BLaER1 treated with 17β-estradiol and CSF1 and Interleukin-3, amounts not matched to agents 10 nM and 100 nM (cell line): ENCODE results near the gene GALP.
"Not testable (repeated sequence)": the region's sequence is repeated elsewhere in the genome, so short reads cannot be mapped to it uniquely, and the experiment has no call there.

Experiments
- H3K27ac ChIP-seq, 11 experiments: shearing (Covaris generic); formaldehyde crosslinking; 2 replicates each; pipeline ENCODE4 v1.8.1; 2022
- H3K27me3 ChIP-seq, 11 experiments: shearing (Covaris generic); formaldehyde crosslinking; 2 replicates each; pipeline ENCODE4 v1.8.1; 2022
- H3K36me3 ChIP-seq, 11 experiments: shearing (Covaris generic); formaldehyde crosslinking; 2 replicates each; pipeline ENCODE4 v1.8.1; 2022
- H3K4me1 ChIP-seq, 10 experiments: shearing (Covaris generic); formaldehyde crosslinking; 2 replicates each; pipeline ENCODE4 v1.8.1; 2022
- H3K4me2 ChIP-seq, 11 experiments: shearing (Covaris generic); formaldehyde crosslinking; 2 replicates each; pipeline ENCODE4 v1.8.1; 2022
- H3K4me3 ChIP-seq, 10 experiments: shearing (Covaris generic); formaldehyde crosslinking; 2 replicates each; pipeline ENCODE4 v1.8.1; 2022
- H3K9ac ChIP-seq, 11 experiments: shearing (Covaris generic); formaldehyde crosslinking; 2 replicates each; pipeline ENCODE4 v1.8.1; 2022
- H3K9me3 ChIP-seq, 11 experiments: shearing (Covaris generic); formaldehyde crosslinking; replicated peaks in 1 of 11; 2 replicates each; pipeline ENCODE4 v1.8.1; 2022
- H4K20me1 ChIP-seq, 11 experiments: shearing (Covaris generic); formaldehyde crosslinking; 2 replicates each; pipeline ENCODE4 v1.8.1; 2022
- Cebpa-rat ChIP-seq, 11 experiments: shearing (Covaris generic); IDR thresholded peaks; 2 replicates each; pipeline ENCODE4 v1.8.1; 2022

The GALP gene

DNA sequence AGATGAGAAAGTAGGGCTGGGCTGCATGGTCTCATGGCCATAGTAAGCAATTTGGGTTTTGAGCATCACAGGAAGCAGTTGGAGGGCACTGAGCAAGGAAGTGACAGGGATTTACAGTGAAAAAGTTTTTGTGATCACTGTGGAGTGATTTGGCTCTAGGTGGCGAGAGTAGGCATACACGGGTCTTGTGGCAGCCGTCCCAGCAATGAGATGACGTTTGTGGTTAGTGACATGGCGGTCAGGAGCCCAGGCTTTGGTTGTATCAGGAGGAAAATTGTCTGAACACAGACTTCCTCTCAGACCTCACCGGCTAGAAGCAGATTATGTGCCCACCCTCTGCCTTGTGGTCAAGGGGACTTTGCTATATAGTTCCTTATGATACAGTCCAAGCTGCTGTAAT is 31.4 kb upstream of the GALP start:
- TF ChIP-seq Cebpa-rat (IDR thresholded peaks at IDR 0.05): no peak
- H4K20me1 ChIP-seq: peaks cover 0 to 66% (median 31%) of the 10 kb centered on the region in 11 experiments; a peak in 16 of 22 replicates
- peaks cover 31 to 55% (median 40%) of the 10 kb centered on the region in 11 experiments for H3K36me3 ChIP-seq
- H3K4me2 ChIP-seq: peak overlapping the region; percentile 78 to 94 (median 85)
- peak overlapping the region; percentile 18 to 75 (median 61); a peak in 21 of 22 replicates for H3K27ac ChIP-seq
- H3K9ac ChIP-seq: peak overlapping the region; percentile 7 to 81 (median 50); a peak in 16 of 22 replicates
- H3K9me3 ChIP-seq: no peaks in the 10 kb centered on the region
- peaks cover 42 to 49% (median 46%) of the 10 kb centered on the region in 10 experiments for H3K4me1 ChIP-seq
- 0 out of 20 replicates have a peak overlapping the region, but pooled peaks of 1 of the 10 experiments have one; percentile 14 for H3K4me3 ChIP-seq
- no peaks in the 10 kb centered on the region for H3K27me3 ChIP-seq

DNA sequence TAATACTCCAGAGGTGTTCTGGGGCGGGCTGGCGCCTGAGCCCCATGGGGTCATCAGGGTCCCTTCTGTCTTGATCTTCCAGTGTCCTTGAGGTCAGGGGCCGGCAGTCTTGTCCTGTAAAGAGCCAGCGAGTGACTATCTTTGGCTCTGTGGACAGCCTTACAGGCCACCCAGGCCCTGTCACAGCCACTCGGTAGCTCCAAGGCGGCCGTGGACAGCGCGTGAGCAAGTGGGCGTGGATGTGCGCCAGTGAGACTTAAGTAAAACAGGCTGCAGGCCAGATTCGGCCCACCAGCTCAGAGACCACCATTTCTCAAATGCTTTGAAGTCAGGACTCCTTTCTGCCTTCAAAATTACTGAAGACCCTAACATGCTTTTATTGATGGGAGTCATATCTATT is 31.0 kb upstream of the GALP start:
- H4K20me1 ChIP-seq: peaks cover 0 to 69% (median 31%) of the 10 kb centered on the region in 11 experiments; a peak in 18 of 22 replicates
- no peaks in the 10 kb centered on the region for H3K9me3 ChIP-seq
- peak overlapping the region; percentile 78 to 94 (median 85); a peak in 21 of 22 replicates for H3K4me2 ChIP-seq
- peak overlapping the region; percentile 18 to 75 (median 61); a peak in 21 of 22 replicates for H3K27ac ChIP-seq
- H3K4me1 ChIP-seq: peaks cover 37 to 45% (median 41%) of the 10 kb centered on the region in 10 experiments
- no peak overlapping the region for H3K4me3 ChIP-seq
- no peak for TF ChIP-seq Cebpa-rat (IDR thresholded peaks at IDR 0.05)
- no peaks in the 10 kb centered on the region for H3K27me3 ChIP-seq
- peak overlapping the region; percentile 7 to 81 (median 50); a peak in 14 of 22 replicates for H3K9ac ChIP-seq
- H3K36me3 ChIP-seq: peaks cover 35 to 59% (median 45%) of the 10 kb centered on the region in 11 experiments

DNA sequence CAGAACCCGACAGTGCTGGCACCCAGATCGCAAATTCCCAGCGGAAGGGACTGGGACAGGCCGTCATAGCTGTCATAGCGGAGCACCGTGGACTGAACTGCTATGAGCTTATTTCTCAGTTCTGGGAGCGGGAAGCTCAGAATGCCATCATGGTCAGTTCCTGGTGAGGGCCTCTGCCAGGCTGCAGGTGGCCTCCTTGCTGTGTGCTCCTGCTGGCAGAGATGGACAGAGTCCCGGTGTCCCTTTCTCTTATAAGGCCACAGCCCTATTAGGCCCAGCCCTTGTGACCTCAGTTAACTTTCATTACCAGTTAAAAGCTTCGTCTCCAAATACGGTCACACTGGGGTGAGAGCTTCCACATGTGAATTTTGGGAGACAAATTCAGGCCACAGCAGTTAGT is 30.1 kb upstream of the GALP start:
- H3K27ac ChIP-seq: 0 out of 22 replicates have a peak overlapping the region, but pooled peaks of 1 of the 11 experiments have one; percentile 2
- H3K36me3 ChIP-seq: peaks cover 42 to 66% (median 52%) of the 10 kb centered on the region in 11 experiments
- H4K20me1 ChIP-seq: peaks cover 0 to 78% (median 39%) of the 10 kb centered on the region in 11 experiments; a peak in 18 of 22 replicates
- H3K9me3 ChIP-seq: no peaks in the 10 kb centered on the region
- H3K27me3 ChIP-seq: no peaks in the 10 kb centered on the region
- H3K4me3 ChIP-seq: no peak overlapping the region
- no peak overlapping the region for H3K4me2 ChIP-seq
- TF ChIP-seq Cebpa-rat (IDR thresholded peaks at IDR 0.05): no peak
- H3K4me1 ChIP-seq: peaks cover 33 to 39% (median 35%) of the 10 kb centered on the region in 10 experiments
- H3K9ac ChIP-seq: peak overlapping the region in 2 of 11 experiments; percentile 18 to 32; a peak in 2 of 22 replicates

DNA sequence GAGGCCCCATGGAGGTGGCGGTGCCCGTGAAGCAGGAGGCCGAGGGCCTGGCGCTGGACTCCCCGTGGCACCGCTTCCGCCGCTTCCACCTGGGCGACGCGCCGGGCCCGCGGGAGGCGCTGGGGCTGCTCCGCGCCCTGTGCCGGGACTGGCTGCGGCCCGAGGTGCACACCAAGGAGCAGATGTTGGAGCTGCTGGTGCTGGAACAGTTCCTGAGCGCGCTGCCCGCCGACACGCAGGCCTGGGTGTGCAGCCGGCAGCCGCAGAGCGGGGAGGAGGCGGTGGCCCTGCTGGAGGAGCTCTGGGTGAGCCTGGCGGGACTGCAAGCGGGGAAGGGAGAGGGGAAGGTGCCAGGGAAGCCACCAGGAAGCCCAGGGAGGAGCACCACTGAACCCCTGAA is 28.9 kb upstream of the GALP start:
- peaks cover 5 to 84% (median 44%) of the 10 kb centered on the region in 11 experiments; a peak in 19 of 22 replicates for H4K20me1 ChIP-seq
- H3K27me3 ChIP-seq: no peaks in the 10 kb centered on the region
- no peak for TF ChIP-seq Cebpa-rat (IDR thresholded peaks at IDR 0.05)
- no peak overlapping the region for H3K9ac ChIP-seq
- H3K4me1 ChIP-seq: peaks cover 31 to 36% (median 32%) of the 10 kb centered on the region in 10 experiments
- no peak overlapping the region for H3K4me2 ChIP-seq
- no peak overlapping the region for H3K4me3 ChIP-seq
- no peaks in the 10 kb centered on the region for H3K9me3 ChIP-seq
- H3K27ac ChIP-seq: no peak overlapping the region; a peak in 1 of 22 replicates
- H3K36me3 ChIP-seq: peaks cover 42 to 69% (median 52%) of the 10 kb centered on the region in 11 experiments

DNA sequence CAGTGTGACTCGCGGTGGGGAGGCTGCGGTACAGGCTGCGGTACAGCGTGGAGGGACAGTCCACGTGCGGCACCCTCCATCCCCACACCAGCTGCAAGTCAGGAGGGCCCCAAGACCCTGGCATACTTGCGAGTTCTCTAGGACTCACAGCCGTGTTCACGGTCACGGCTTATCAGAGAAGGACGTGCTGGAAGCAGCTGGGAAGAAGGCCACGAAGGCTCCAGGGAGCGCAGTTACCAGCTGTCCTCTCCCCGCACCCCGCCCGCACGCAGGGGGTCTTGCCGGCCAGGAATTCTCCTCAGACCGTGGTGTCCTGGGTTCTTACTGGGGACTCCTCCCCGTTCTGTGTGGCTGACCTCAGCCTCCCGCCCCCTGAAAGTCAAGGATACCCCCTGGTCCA is 28.5 kb upstream of the GALP start:
- no peak for TF ChIP-seq Cebpa-rat (IDR thresholded peaks at IDR 0.05)
- Histone ChIP-seq H3K4me1 (peaks cover 27 to 31% (median 28%) of the 10 kb centered on the region in 10 experiments), H3K4me3 (no peak overlapping the region), H3K4me2 (no peak overlapping the region), H3K36me3 (peaks cover 42 to 70% (median 54%) of the 10 kb centered on the region in 11 experiments), H4K20me1 (peaks cover 5 to 84% (median 46%) of the 10 kb centered on the region in 11 experiments; a peak in 19 of 22 replicates), H3K27me3 (no peaks in the 10 kb centered on the region), H3K27ac (no peak overlapping the region; a peak in 1 of 22 replicates), H3K9ac (0 out of 22 replicates have a peak overlapping the region, but pooled peaks of 1 of the 11 experiments have one; percentile 18), H3K9me3 (no peaks in the 10 kb centered on the region)

DNA sequence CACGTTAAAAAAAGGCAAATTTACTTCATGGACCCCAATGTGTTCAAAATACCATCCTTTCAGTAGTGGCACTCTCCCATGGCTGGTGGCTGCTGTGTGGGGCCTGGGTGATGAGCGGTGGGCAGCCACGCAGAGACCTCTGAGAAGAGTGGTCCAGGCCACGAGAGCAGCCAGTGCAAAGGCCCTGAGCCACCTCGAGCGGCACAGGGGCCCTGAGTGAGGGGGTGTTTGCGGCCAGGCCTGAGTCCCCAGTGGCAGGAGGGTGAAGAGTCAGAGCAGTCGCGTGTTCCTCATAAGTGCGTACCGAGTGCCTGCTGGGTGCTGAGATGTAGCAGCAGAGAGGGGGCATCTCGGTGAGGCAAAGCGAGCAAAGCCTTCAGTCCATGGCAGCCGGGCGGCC is 27.7 kb upstream of the GALP start:
- no peak overlapping the region for H3K4me2 ChIP-seq
- TF ChIP-seq Cebpa-rat (IDR thresholded peaks at IDR 0.05): no peak
- H3K4me1 ChIP-seq: peaks cover 19 to 24% (median 20%) of the 10 kb centered on the region in 10 experiments
- peaks cover 43 to 72% (median 60%) of the 10 kb centered on the region in 11 experiments for H3K36me3 ChIP-seq
- H4K20me1 ChIP-seq: peaks cover 5 to 84% (median 54%) of the 10 kb centered on the region in 11 experiments; a peak in 21 of 22 replicates
- no peaks in the 10 kb centered on the region for H3K27me3 ChIP-seq
- no peak overlapping the region for H3K4me3 ChIP-seq
- H3K9ac ChIP-seq: no peak overlapping the region
- peak overlapping the region in 3 of 11 experiments; percentile 14 to 41 (median 15); a peak in 3 of 22 replicates for H3K27ac ChIP-seq
- no peaks in the 10 kb centered on the region for H3K9me3 ChIP-seq

DNA sequence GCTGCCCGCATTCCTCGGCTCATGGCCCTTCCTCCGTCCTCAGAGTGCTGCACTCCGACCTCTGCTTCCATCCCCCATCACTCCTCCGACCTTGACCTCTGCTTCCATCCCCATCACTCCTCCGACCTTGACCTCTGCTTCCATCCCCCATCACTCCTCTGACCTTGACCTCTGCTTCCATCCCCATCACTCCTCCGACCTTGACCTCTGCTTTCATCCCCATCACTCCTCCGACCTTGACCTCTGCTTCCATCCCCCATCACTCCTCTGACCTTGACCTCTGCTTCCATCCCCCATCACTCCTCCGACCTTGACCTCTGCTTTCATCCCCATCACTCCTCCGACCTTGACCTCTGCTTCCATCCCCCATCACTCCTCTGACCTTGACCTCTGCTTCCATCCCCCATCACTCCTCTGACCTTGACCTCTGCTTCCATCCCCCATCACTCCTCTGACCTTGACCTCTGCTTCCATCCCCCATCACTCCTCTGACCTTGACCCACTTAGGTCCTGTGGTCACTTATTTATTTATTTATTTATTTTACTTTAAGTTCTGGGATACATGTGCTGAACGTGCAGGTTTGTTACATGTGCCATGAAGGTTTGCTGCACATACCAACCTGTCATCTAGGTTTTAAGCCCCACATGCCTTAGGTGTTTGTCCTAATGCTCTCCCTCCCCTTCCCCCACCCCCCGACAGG is 26.7 kb upstream of the GALP start:
- H3K27me3 ChIP-seq, H3K4me3 ChIP-seq: not testable (repeated sequence)
- peaks cover 9 to 17% (median 11%) of the 10 kb centered on the region in 10 experiments for H3K4me1 ChIP-seq

DNA sequence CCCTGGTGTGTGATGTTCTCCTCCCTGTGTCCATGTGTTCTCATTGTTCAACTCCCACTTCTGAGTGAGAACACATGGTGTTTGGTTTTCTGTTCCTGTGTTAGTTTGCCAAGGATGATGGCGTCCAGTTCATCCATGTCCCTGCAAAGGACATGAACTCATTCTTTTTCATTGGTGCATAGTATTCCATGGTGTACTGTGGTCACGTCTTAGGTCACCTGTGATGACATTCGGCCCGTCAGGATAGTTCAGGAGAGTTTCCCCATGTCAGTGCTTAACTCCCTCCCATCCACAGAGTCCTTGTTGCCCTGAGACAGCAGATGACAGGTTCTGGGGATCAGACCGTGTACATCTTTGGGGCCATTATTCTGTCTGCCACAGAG is 26.2 kb upstream of the GALP start:
- Histone ChIP-seq H3K4me2 (no peak overlapping the region), H4K20me1 (peaks cover 5 to 88% (median 64%) of the 10 kb centered on the region in 11 experiments; a peak in 21 of 22 replicates), H3K36me3 (peaks cover 58 to 88% (median 75%) of the 10 kb centered on the region in 11 experiments), H3K4me1 (peaks cover 3 to 11% (median 6%) of the 10 kb centered on the region in 10 experiments; a peak in 19 of 20 replicates), H3K9me3 (no peaks in the 10 kb centered on the region), H3K27me3 (no peaks in the 10 kb centered on the region), H3K27ac (no peak overlapping the region), H3K4me3 (no peak overlapping the region), H3K9ac (no peak overlapping the region)
- no peak for TF ChIP-seq Cebpa-rat (IDR thresholded peaks at IDR 0.05)

More for the DNA sequence above, 26.7 kb upstream of the GALP start:
- H3K9me3 ChIP-seq, H3K4me2 ChIP-seq, H3K9ac ChIP-seq: not testable (repeated sequence)
- peaks cover 53 to 82% (median 70%) of the 10 kb centered on the region in 11 experiments for H3K36me3 ChIP-seq
- peak overlapping the region in 3 of 11 experiments; percentile 14 to 41 (median 15); a peak in 3 of 22 replicates for H3K27ac ChIP-seq
- peaks cover 5 to 84% (median 63%) of the 10 kb centered on the region in 11 experiments; a peak in 21 of 22 replicates for H4K20me1 ChIP-seq

DNA sequence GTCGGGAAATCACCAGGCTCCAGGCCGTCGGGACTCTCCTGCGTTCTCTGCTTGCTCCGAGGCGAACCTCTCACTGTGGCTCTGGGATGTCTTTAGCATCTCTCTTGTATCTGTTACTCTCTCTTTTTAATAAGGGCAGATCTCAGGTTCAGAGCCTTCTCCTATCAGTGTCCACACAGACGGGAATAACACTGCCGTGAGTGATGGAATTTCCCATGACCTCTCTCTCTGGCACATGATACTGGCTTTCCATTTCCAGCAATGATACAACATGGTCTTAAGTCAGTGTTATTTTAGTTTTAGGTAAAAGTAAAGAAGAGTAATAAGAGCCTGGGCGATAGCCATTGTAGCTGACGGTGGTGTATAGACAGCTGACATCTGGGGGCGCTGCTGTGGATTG is 25.4 kb upstream of the GALP start:
- H3K4me2 ChIP-seq: no peak overlapping the region
- no peak overlapping the region for H3K27ac ChIP-seq
- peaks cover 0 to 9% (median under 1%) of the 10 kb centered on the region in 10 experiments; a peak in 3 of 20 replicates for H3K4me1 ChIP-seq
- H3K9me3 ChIP-seq: no peaks in the 10 kb centered on the region
- H4K20me1 ChIP-seq: peaks cover 5 to 88% (median 67%) of the 10 kb centered on the region in 11 experiments; a peak in 21 of 22 replicates
- peaks cover 66 to 91% (median 82%) of the 10 kb centered on the region in 11 experiments for H3K36me3 ChIP-seq
- no peak for TF ChIP-seq Cebpa-rat (IDR thresholded peaks at IDR 0.05)
- no peaks in the 10 kb centered on the region for H3K27me3 ChIP-seq
- H3K4me3 ChIP-seq: no peak overlapping the region
- H3K9ac ChIP-seq: no peak overlapping the region
